HEK293 (cell line): ENCODE results near the gene IRF2BPL.

Source experiments
- ZBTB21 ChIP-seq: fragments of 450-650 bp; formaldehyde crosslinking; IDR thresholded peaks from 2 replicates; pipeline ENCODE4 v1.5.1; 2017; ENCODE audit warnings: missing biosample characterization, missing genetic modification characterization
- ZBTB49 ChIP-seq: fragments of 450-650 bp; formaldehyde crosslinking; IDR thresholded peaks from 2 replicates; pipeline ENCODE4 v1.5.1; 2016; ENCODE audit warnings: missing biosample characterization, missing genetic modification characterization, low read depth
- ZNF433 ChIP-seq: fragments of 450-650 bp; formaldehyde crosslinking; IDR thresholded peaks from 2 replicates; pipeline ENCODE4 v1.5.1; 2016; ENCODE audit warnings: missing biosample characterization, missing genetic modification characterization, low read depth
- ZNF488 ChIP-seq: fragments of 450-650 bp; formaldehyde crosslinking; IDR thresholded peaks from 2 replicates; pipeline ENCODE4 v1.5.1; 2016; ENCODE audit warnings: missing biosample characterization, missing genetic modification characterization
- TF ChIP-seq, protein P1 (sequence below): fragments of 450-650 bp; formaldehyde crosslinking; IDR thresholded peaks from 2 replicates; pipeline ENCODE4 v1.5.1; 2017; ENCODE audit warnings: missing biosample characterization, missing genetic modification characterization
- TF ChIP-seq, protein P2 (sequence below): fragments of 450-650 bp; formaldehyde crosslinking; IDR thresholded peaks from 2 replicates; pipeline ENCODE4 v1.5.1; 2016; ENCODE audit warnings: missing biosample characterization, missing genetic modification characterization

DNA sequence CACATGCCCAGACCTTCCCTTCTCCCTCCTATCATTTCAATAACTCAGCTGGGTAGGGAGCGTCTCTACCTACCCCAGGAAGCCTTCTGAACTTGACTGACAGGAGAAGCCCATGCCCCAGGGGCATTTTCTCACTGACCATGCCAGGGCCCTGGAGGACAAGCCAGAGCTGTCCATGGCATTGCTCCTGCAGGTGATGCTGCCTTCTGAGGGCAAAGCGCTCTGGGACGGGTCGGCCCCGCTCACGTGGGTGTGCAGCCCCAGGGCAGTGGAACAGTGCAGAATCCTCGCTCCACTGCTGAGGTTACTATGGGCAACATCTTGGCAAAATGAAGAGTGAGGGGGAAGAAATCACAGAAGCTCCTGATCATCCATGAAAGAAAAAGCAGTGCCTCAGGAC lies 41.0 kb upstream of the IRF2BPL start:
- TF ChIP-seq, protein P1, sequence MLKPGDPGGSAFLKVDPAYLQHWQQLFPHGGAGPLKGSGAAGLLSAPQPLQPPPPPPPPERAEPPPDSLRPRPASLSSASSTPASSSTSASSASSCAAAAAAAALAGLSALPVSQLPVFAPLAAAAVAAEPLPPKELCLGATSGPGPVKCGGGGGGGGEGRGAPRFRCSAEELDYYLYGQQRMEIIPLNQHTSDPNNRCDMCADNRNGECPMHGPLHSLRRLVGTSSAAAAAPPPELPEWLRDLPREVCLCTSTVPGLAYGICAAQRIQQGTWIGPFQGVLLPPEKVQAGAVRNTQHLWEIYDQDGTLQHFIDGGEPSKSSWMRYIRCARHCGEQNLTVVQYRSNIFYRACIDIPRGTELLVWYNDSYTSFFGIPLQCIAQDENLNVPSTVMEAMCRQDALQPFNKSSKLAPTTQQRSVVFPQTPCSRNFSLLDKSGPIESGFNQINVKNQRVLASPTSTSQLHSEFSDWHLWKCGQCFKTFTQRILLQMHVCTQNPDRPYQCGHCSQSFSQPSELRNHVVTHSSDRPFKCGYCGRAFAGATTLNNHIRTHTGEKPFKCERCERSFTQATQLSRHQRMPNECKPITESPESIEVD, result no peak
- no peak for TF ChIP-seq ZBTB49 (tag by site-specific recombination)
- no peak for TF ChIP-seq ZNF433 (tag by site-specific recombination)
- no peak for TF ChIP-seq ZNF488 (tag by site-specific recombination)
- no peak for TF ChIP-seq ZBTB21 (tag by site-specific recombination)
- TF ChIP-seq, protein P2, sequence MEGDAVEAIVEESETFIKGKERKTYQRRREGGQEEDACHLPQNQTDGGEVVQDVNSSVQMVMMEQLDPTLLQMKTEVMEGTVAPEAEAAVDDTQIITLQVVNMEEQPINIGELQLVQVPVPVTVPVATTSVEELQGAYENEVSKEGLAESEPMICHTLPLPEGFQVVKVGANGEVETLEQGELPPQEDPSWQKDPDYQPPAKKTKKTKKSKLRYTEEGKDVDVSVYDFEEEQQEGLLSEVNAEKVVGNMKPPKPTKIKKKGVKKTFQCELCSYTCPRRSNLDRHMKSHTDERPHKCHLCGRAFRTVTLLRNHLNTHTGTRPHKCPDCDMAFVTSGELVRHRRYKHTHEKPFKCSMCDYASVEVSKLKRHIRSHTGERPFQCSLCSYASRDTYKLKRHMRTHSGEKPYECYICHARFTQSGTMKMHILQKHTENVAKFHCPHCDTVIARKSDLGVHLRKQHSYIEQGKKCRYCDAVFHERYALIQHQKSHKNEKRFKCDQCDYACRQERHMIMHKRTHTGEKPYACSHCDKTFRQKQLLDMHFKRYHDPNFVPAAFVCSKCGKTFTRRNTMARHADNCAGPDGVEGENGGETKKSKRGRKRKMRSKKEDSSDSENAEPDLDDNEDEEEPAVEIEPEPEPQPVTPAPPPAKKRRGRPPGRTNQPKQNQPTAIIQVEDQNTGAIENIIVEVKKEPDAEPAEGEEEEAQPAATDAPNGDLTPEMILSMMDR (tag by site-specific recombination), result no peak
